ENCODE data around the gene DGCR2.
"Not testable (repeated sequence)": the region's sequence is repeated elsewhere in the genome, so short reads cannot be mapped to it uniquely, and the experiment has no call there.

Gene DGCR2

DNA sequence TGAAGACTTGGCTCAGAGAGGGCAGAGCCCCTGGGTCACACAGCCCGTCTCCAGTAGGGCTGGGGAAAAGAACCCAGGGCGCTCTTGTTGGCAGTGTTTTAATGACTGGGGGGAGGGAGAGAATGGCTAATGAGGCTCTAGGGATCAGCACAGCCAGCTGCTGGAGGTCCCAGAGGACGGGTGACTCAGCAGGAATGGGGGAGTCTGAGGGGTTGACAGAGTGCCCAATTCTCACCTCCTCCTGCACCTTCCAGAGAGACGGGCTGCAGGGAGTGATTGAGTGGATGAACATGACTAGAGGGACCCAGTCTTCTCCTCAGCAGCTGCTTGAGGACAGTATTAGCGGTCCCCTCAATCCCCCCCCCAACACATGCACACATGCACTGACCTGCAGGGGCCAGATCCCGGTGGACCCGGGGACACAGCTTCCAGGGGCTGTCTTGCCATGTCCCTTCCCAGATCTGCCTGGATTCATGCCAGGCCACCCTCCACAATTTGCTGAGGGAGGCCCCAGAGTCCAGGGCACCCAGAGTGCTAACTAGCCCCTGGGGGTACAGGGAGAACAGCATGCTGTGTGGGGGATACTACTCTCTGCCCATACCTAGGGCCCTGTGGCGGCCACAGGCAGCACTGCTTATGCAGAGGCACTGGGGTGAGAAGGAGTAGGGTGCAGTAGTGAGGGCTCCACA, 94.7 kb downstream of the DGCR2 start:
- not testable (repeated sequence) for H3K9me3 ChIP-seq (ENCODE audit: insufficient read depth, low read length); H3K4me3 ChIP-seq (ENCODE audit: low read length); H3K27ac ChIP-seq (ENCODE audit: low read length); H4K20me1 ChIP-seq (ENCODE audit: insufficient read depth, low read length); H3K4me2 ChIP-seq (ENCODE audit: low read length); H3K36me3 ChIP-seq (replicated peaks; ENCODE audit: low read depth, low read length); H3K79me2 ChIP-seq (ENCODE audit: low read length); H2AFZ ChIP-seq (ENCODE audit: low read depth, low read length); H3K27me3 ChIP-seq (ENCODE audit: low read depth, low read length); H3K9ac ChIP-seq (ENCODE audit: low read length); H3K4me1 ChIP-seq (ENCODE audit: low read length)

DNA sequence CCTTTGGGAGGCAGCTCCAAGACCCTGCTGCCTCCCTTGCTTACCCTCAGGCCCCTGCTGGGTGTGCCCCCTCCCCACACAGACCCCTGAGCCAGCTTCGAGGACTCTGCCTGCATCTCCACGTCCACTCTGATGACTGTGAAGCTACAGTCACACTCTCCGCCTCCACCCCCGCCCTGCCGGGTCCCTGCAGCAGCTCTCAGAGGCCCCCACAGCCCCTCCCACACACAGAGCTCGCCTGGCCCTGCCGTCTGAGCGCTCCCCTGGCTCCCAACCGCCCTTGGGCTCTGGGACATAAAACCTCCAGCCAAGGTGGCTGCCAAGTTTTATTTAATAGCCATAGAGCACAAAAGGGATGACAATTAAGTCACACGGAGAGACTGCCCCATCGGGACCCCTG, 96.1 kb downstream of the DGCR2 start:
- not testable (repeated sequence) for H3K27me3 ChIP-seq (ENCODE audit: low read depth, low read length); H3K4me1 ChIP-seq (ENCODE audit: low read length); H2AFZ ChIP-seq (ENCODE audit: low read depth, low read length); H4K20me1 ChIP-seq (ENCODE audit: insufficient read depth, low read length); H3K4me2 ChIP-seq (ENCODE audit: low read length); H3K9me3 ChIP-seq (ENCODE audit: insufficient read depth, low read length); H3K79me2 ChIP-seq (ENCODE audit: low read length); H3K4me3 ChIP-seq (ENCODE audit: low read length); H3K27ac ChIP-seq (ENCODE audit: low read length); H3K36me3 ChIP-seq (replicated peaks; ENCODE audit: low read depth, low read length); H3K9ac ChIP-seq (ENCODE audit: low read length)

DNA sequence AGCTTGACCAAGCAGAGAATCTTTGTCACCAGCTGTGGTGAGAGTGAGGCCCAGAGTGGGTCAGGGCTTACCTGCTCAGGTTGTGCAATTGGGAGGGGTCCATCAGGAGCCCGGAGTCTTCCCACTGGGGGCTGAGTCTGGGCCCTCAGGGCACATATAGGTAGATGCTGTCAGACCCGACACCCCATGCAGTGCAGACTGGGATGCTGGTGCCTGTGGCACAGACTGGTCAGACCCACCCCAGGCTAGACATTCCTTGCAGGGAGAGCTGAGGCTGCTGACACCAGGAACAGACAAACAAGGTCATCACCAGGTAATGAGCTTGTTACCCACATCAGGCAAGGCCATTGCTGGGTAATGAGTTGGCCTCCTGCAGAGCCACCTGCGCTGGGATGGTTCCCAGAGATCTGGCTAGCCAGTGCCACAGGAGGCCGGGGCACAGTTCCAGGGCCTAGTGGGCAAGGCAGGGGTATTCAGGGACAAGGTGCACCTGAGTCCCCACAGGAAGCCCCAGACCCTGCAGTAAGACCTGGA, 97.2 kb downstream of the DGCR2 start:
- not testable (repeated sequence) for H3K79me2 ChIP-seq (ENCODE audit: low read length); H3K4me1 ChIP-seq (ENCODE audit: low read length); H3K4me2 ChIP-seq (ENCODE audit: low read length); H2AFZ ChIP-seq (ENCODE audit: low read depth, low read length); H3K4me3 ChIP-seq (ENCODE audit: low read length); H3K9ac ChIP-seq (ENCODE audit: low read length); H3K9me3 ChIP-seq (ENCODE audit: insufficient read depth, low read length); H3K27ac ChIP-seq (ENCODE audit: low read length); H4K20me1 ChIP-seq (ENCODE audit: insufficient read depth, low read length); H3K36me3 ChIP-seq (replicated peaks; ENCODE audit: low read depth, low read length)
- peaks cover 13% of the 10 kb centered on the region for H3K27me3 ChIP-seq (ENCODE audit: low read depth, low read length)

DNA sequence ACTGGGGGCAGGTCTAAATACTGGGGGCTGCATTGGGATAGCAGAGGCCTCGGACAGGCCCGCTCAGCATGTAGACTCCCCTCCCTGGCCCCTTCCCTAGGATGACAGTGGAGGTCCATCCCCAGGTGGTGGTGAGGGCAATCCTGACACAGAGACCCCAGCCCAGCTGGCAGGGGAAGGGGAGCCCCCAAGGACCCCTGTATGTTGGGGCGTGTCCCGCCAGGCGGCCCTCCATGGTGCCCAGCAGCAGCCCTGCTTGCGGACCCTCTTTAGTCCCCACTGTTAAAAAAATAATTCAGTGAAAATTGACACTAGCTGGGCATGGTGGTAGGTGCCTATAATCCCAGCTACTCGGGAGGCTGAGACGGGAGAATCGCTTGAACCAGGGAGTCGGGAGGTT, 98.3 kb downstream of the DGCR2 start:
- H2AFZ ChIP-seq (ENCODE audit: low read depth, low read length); H3K4me1 ChIP-seq (ENCODE audit: low read length); H3K9me3 ChIP-seq (ENCODE audit: insufficient read depth, low read length); H4K20me1 ChIP-seq (ENCODE audit: insufficient read depth, low read length); H3K4me3 ChIP-seq (ENCODE audit: low read length); H3K36me3 ChIP-seq (replicated peaks; ENCODE audit: low read depth, low read length); H3K4me2 ChIP-seq (ENCODE audit: low read length); H3K9ac ChIP-seq (ENCODE audit: low read length); H3K27ac ChIP-seq (ENCODE audit: low read length); H3K79me2 ChIP-seq (ENCODE audit: low read length): not testable (repeated sequence)
- peaks cover 18% of the 10 kb centered on the region for H3K27me3 ChIP-seq (ENCODE audit: low read depth, low read length)

DNA sequence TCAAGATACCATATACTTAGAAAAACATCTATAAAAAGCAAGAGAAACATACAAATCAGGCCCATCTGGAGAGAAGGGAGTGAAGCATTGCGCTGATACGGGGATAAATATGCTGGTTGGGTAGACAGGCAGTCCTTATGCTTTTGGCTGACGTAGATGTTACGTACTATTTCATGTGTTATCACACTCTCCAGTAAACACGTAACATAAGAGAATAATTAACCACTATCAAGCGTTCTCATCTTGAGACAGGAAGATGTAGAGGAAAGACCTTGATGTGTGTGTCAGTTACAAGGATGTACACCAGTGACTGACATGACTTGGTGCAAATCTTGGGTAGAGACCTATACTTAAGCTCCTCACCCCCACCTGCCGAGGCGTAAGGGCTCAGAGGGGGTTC, 99.5 kb downstream of the DGCR2 start:
- H3K27me3 ChIP-seq (ENCODE audit: low read depth, low read length): peaks cover 18% of the 10 kb centered on the region
- no peaks in the 10 kb centered on the region for H3K9me3 ChIP-seq (ENCODE audit: insufficient read depth, low read length)
- no peaks in the 10 kb centered on the region for H3K4me1 ChIP-seq (ENCODE audit: low read length)
- no peak overlapping the region for H3K27ac ChIP-seq (ENCODE audit: low read length)
- H4K20me1 ChIP-seq (ENCODE audit: insufficient read depth, low read length): no peaks in the 10 kb centered on the region
- H3K9ac ChIP-seq (ENCODE audit: low read length): no peak overlapping the region
- no peaks in the 10 kb centered on the region for H3K36me3 ChIP-seq (replicated peaks; ENCODE audit: low read depth, low read length)
- no peak overlapping the region for H3K4me3 ChIP-seq (ENCODE audit: low read length)
- no peak overlapping the region for H3K4me2 ChIP-seq (ENCODE audit: low read length)
- no peaks in the 10 kb centered on the region for H3K79me2 ChIP-seq (ENCODE audit: low read length)
- TF ChIP-seq, protein P1, sequence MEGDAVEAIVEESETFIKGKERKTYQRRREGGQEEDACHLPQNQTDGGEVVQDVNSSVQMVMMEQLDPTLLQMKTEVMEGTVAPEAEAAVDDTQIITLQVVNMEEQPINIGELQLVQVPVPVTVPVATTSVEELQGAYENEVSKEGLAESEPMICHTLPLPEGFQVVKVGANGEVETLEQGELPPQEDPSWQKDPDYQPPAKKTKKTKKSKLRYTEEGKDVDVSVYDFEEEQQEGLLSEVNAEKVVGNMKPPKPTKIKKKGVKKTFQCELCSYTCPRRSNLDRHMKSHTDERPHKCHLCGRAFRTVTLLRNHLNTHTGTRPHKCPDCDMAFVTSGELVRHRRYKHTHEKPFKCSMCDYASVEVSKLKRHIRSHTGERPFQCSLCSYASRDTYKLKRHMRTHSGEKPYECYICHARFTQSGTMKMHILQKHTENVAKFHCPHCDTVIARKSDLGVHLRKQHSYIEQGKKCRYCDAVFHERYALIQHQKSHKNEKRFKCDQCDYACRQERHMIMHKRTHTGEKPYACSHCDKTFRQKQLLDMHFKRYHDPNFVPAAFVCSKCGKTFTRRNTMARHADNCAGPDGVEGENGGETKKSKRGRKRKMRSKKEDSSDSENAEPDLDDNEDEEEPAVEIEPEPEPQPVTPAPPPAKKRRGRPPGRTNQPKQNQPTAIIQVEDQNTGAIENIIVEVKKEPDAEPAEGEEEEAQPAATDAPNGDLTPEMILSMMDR (IDR thresholded peaks at IDR 0.05; ENCODE audit: low read depth, low read length): no peak
- TF ChIP-seq EZH2phosphoT487 (IDR thresholded peaks at IDR 0.05; ENCODE audit: low read depth): no peak
- no peak overlapping the region for H2AFZ ChIP-seq (ENCODE audit: low read depth, low read length)

DNA sequence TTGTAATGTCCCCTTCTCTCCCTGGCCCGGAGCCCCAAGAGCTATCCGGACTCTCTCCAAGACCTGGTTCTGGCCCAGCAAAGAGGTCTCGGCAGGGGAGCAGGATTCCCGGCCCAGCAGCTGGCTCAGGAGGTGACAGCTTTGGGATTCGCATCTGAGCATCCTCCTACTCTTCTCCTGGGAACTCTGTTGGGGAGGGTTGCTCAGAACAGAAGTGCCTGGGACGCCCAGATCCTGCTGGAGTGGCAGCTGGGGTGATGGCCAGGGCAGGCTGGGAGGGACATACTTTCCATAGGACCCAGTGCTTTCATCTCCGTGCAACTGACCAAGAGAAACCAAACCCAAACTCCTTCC, 102.6 kb downstream of the DGCR2 start:
- H3K27me3 ChIP-seq (ENCODE audit: low read depth, low read length): peaks cover 18% of the 10 kb centered on the region
- no peaks in the 10 kb centered on the region for H3K9me3 ChIP-seq (ENCODE audit: insufficient read depth, low read length)
- H3K9ac ChIP-seq (ENCODE audit: low read length): no peak overlapping the region
- H3K4me2 ChIP-seq (ENCODE audit: low read length): no peak overlapping the region
- H3K4me1 ChIP-seq (ENCODE audit: low read length): no peaks in the 10 kb centered on the region
- TF ChIP-seq, protein P1 (IDR thresholded peaks at IDR 0.05; ENCODE audit: low read depth, low read length): no peak
- no peak for TF ChIP-seq EZH2phosphoT487 (IDR thresholded peaks at IDR 0.05; ENCODE audit: low read depth)
- H3K36me3 ChIP-seq (replicated peaks; ENCODE audit: low read depth, low read length): no peaks in the 10 kb centered on the region
- H3K27ac ChIP-seq (ENCODE audit: low read length): no peak overlapping the region
- no peak overlapping the region for H3K4me3 ChIP-seq (ENCODE audit: low read length)
- H2AFZ ChIP-seq (ENCODE audit: low read depth, low read length): no peak overlapping the region
- H4K20me1 ChIP-seq (ENCODE audit: insufficient read depth, low read length): no peaks in the 10 kb centered on the region
- H3K79me2 ChIP-seq (ENCODE audit: low read length): no peaks in the 10 kb centered on the region

All from OCI-LY3 (cell line).